B cell (primary cell): ENCODE results near the gene CYP2R1.

Source experiments
- CTCF ChIP-seq: fragments of 200-600 bp; IDR thresholded peaks from one replicate; pipeline ENCODE4 v1.8.0; 2022; ENCODE audit warnings: antibody characterized with exemption, mild to moderate bottlenecking
- EZH2 ChIP-seq: IDR thresholded peaks from 2 replicates; pipeline ENCODE4 v1.6.1; 2012; ENCODE audit warnings: borderline replicate concordance, low read depth, mild to moderate bottlenecking, moderate library complexity, low read length; ENCODE audit not compliant: insufficient read depth, poor library complexity, severe bottlenecking

- TF ChIP-seq CTCF = no peak
- no peak for TF ChIP-seq EZH2
These were observed 38.3 kb upstream of the CYP2R1 start for GRCh38 chr11:14930369-14930768.
